Astrocyte of the cerebellum (primary cell): ENCODE measurements around the gene TRDN.

Source experiments
- DNase-seq: peaks from one replicate; pipeline ENCODE4 v3.0.0-alpha.2; 2011; ENCODE audit warnings: low read depth
- H3K4me3 ChIP-seq: 2 replicates; pipeline ENCODE4 v1.5.1; 2011; ENCODE audit warnings: mild to moderate bottlenecking, low read depth, low read length, moderate library complexity
- CTCF ChIP-seq: IDR thresholded peaks from 2 replicates; pipeline ENCODE4 v1.5.1; 2012; ENCODE audit warnings: low read length, low read depth, moderate library complexity, mild to moderate bottlenecking; ENCODE audit errors: missing control alignments
- in situ Hi-C: cut with HindIII; loops from 2 replicates; pipeline ENCODE4 v1.10.0; 2017; ENCODE audit warnings: low sequenced_read_pairs

Gene TRDN

GRCh38 chr6:123533862-123534648, 102.7 kb downstream of the TRDN start:
- in situ Hi-C loops: no loop called here
- no peak for TF ChIP-seq CTCF
- DNase-seq: no peak
- H3K4me3 ChIP-seq: no peak overlapping the region

GRCh38 chr6:123529843-123530242, 106.9 kb downstream of the TRDN start:
- H3K4me3 ChIP-seq: no peak overlapping the region
- TF ChIP-seq CTCF: no peak
- in situ Hi-C loops: no loop called here
- no peak for DNase-seq

GRCh38 chr6:123529058-123529457, 107.7 kb downstream of the TRDN start:
- no peak overlapping the region for H3K4me3 ChIP-seq
- TF ChIP-seq CTCF: no peak
- DNase-seq: no peak
- in situ Hi-C loops: no loop called here

- peak; percentile 34 for DNase-seq
- H3K4me3 ChIP-seq: no peak overlapping the region
- in situ Hi-C loops: no loop called here
- TF ChIP-seq CTCF: no peak
These were observed 109.3 kb downstream of the TRDN start for GRCh38 chr6:123527406-123527805.

- no peak overlapping the region for H3K4me3 ChIP-seq
- DNase-seq: no peak
- no peak for TF ChIP-seq CTCF
- in situ Hi-C loops: no loop called here
These were observed 110.6 kb downstream of the TRDN start for GRCh38 chr6:123526128-123526527.

- in situ Hi-C loops: no loop called here
- no peak for DNase-seq
- H3K4me3 ChIP-seq: no peak overlapping the region
- no peak for TF ChIP-seq CTCF
These were observed 112.0 kb downstream of the TRDN start for GRCh38 chr6:123524781-123525180.
